ENCODE measurements around the gene SNAPIN.
"Not testable (repeated sequence)": the region's sequence is repeated elsewhere in the genome, so short reads cannot be mapped to it uniquely, and the experiment has no call there.

SNAPIN gene

DNA sequence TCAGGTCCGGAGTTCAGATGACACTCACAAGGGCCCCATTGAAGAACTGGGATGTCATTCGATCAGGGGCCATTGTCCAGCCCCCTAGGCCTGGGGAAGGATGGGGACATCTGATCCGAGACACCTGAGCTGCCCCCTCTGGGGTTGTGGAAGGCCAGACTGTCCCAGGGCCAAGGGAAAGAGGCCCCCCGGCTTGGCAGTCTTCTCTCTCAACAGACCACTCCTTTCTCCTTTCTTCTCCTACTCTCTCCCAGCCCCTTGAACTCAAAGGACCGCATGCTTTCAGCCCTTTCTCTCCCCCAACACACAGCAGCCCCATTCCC is 29.2 kb upstream of the SNAPIN start:
- H3K4me1 ChIP-seq (ENCODE audit: control insufficient read depth, insufficient read depth, low read length): peaks cover 24% of the 10 kb centered on the region
- no peak overlapping the region for H3K27ac ChIP-seq (ENCODE audit: low read depth, low read length)
- H3K27me3 ChIP-seq (ENCODE audit: control insufficient read depth, insufficient read depth, low read length): no peaks in the 10 kb centered on the region
- no peaks in the 10 kb centered on the region for H3K36me3 ChIP-seq (ENCODE audit: control insufficient read depth, insufficient read depth, low read length)
- H3K4me3 ChIP-seq (ENCODE audit: low read length): no peak overlapping the region
- no peak overlapping the region for H3K9ac ChIP-seq (ENCODE audit: low read length)

DNA sequence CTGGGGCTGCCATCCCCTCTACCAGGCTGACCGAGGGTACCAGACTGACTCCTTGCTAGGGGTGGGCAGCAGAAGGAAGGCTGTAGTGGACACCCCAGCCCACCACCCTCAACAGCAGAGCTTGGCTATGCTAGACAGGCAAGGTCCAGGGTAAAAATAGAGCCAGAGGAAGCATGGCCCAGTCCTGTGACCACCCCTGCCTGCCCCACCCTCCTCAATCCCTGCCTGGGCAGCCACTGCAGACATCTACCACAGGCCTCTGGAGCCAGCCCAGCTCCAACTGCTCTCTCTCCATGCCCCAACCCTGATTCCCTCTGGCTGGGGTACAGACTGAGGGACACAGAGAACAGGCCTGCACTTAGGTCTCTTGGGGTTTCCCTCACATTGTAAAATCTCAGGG is 28.5 kb upstream of the SNAPIN start:
- Histone ChIP-seq H3K4me1 (ENCODE audit: control insufficient read depth, insufficient read depth, low read length) (peaks cover 21% of the 10 kb centered on the region), H3K27ac (ENCODE audit: low read depth, low read length) (no peak overlapping the region), H3K4me3 (ENCODE audit: low read length) (no peak overlapping the region), H3K9ac (ENCODE audit: low read length) (no peak overlapping the region), H3K36me3 (ENCODE audit: control insufficient read depth, insufficient read depth, low read length) (no peaks in the 10 kb centered on the region), H3K27me3 (ENCODE audit: control insufficient read depth, insufficient read depth, low read length) (no peaks in the 10 kb centered on the region)

DNA sequence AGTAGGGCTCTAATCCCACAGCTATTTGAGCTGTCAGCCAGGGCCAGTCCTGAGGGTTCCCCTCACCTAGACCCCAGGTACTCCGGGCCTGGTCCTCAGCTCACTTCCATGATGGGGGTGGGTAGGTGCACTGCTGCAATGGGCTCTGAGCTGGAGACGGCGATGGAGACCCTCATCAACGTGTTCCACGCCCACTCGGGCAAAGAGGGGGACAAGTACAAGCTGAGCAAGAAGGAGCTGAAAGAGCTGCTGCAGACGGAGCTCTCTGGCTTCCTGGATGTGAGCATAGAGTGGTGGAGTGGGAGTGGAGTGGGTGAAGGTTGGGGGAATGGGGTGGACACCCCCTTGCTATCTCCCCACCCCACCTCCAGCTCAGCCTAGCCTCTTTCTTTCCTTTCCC is 28.1 kb upstream of the SNAPIN start:
- H3K27ac ChIP-seq (ENCODE audit: low read depth, low read length): no peak overlapping the region
- H3K27me3 ChIP-seq (ENCODE audit: control insufficient read depth, insufficient read depth, low read length): no peaks in the 10 kb centered on the region
- H3K36me3 ChIP-seq (ENCODE audit: control insufficient read depth, insufficient read depth, low read length): no peaks in the 10 kb centered on the region
- H3K4me3 ChIP-seq (ENCODE audit: low read length): no peak overlapping the region
- H3K9ac ChIP-seq (ENCODE audit: low read length): no peak overlapping the region
- H3K4me1 ChIP-seq (ENCODE audit: control insufficient read depth, insufficient read depth, low read length): peaks cover 17% of the 10 kb centered on the region

DNA sequence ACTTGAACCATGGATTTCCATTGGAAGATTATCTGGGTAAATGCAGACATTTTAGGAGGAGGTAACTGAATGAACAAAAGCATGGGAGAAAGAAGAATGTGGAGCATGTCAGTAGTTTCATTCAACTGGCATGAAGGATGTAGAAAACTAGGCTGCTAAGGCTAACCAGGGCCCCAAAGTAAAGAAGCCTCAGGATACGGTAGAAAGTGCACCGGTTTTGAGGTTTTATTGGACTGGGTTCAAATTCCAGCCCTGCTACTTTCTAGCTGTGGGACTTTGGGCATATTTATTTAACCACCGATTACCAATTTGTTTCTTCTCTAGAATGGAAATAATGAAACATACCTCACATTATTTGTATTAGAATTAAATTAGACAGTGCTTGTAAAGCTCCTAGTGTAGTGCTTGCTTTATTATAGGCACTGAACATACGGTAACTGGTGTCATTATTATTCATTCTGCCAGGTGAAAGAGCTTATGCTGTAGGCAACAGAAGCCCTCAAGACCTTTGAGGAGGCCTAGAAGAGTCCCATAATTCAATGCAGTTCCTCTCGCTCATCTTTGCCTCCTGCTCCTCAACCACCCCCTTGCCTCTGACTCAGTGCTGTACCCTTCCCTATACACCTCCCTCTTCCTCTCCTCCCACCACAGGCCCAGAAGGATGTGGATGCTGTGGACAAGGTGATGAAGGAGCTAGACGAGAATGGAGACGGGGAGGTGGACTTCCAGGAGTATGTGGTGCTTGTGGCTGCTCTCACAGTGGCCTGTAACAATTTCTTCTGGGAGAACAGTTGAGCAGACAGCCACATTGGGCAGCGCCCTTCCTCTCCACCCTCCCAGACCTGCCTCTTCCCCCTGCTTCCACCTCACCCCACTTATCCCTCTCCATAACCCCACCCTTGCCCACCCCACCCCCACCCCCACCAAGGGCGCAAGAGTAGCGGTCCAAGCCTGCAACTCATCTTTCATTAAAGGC is 27.2 kb upstream of the SNAPIN start:
- Histone ChIP-seq H3K27ac (ENCODE audit: low read depth, low read length) (no peak overlapping the region), H3K4me3 (ENCODE audit: low read length) (no peak overlapping the region), H3K9ac (ENCODE audit: low read length) (no peak overlapping the region), H3K36me3 (ENCODE audit: control insufficient read depth, insufficient read depth, low read length) (no peaks in the 10 kb centered on the region), H3K4me1 (ENCODE audit: control insufficient read depth, insufficient read depth, low read length) (peaks cover 14% of the 10 kb centered on the region), H3K27me3 (ENCODE audit: control insufficient read depth, insufficient read depth, low read length) (no peaks in the 10 kb centered on the region)

DNA sequence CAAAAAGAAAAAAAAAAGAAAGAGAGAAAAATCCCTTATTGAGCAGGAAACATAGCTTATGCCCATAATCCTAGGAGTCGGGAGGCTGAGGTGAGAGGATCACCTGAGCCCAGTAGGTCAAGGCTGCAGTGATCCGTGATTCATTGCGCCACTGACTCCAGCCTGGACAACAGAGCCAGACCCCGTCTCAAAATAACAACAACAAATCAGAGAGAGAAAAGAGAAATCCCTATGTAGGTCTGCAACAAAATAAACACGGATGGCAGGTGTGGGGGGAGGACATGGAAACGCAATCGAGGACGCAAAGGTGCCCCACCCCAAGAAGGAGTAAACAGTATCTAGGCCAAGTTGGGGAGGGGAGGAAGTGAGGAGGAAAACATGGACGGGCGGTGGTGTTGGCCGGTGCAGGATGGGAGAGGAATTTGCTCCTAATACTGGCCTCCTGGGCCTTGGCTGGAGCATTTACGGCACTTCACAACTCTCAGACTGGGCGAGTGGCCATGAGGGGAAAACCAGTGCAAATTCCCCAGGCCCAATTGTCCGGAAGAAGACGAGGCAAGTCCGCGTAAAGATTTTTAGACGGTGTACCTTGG is 25.2 kb upstream of the SNAPIN start:
- H3K4me1 ChIP-seq (ENCODE audit: control insufficient read depth, insufficient read depth, low read length): peaks cover 12% of the 10 kb centered on the region
- no peaks in the 10 kb centered on the region for H3K27me3 ChIP-seq (ENCODE audit: control insufficient read depth, insufficient read depth, low read length)
- peaks cover 13% of the 10 kb centered on the region for H3K36me3 ChIP-seq (ENCODE audit: control insufficient read depth, insufficient read depth, low read length)
- H3K9ac ChIP-seq (ENCODE audit: low read length): peak overlapping the region; percentile 8
- peak overlapping the region; percentile 61 for H3K4me3 ChIP-seq (ENCODE audit: low read length)
- peak overlapping the region; percentile 100 for H3K27ac ChIP-seq (ENCODE audit: low read depth, low read length)

DNA sequence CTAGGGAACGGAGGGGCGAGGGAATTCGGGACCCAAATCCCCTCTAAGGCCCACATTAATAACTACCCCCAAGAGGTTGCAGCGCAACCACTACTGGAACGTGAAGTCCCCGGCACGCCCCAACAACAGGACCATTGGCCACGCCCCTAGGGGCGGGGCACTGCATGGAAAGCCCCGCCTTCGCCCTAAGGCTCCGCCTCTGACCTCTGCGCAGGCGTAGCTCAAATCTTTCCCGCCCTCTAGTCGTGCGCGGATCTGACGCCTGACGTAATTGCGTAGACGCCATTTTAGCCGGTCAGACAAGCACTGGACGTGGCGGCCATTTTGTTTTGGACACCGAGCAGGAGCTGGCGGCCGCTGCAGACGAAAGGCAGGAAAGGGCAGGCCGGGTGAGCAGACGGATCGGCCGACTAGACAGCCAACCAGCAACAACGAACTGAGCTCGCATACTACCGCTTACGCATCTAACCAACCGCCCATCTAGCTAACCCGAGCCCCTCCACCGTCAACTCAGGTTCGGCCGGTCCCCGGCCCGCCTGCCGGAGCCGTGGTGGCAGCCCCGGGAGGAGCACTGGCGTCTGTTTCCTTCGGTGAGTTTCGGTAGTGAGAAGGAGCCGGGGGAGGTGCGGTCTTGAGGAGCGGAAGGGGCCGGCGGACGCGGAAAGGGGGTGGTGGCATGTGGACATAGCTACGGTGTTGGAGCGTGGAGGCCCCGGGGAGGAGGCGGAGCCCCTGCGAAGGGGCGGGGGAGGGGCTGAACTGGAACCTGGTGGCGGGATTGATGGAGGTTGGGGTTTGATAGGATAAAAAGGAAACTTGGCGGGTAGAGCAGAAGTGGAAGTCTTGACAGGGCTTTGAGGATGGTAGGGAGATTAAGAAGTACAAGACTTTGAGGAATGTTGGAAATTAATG is 24.5 kb upstream of the SNAPIN start, which contains the start of gene CHTOP:
TSS of gene CHTOP (plus strand) at position 313 of the 912 bp plus-strand sequence. CDS start 2,523 bp downstream, outside the sequence.
- H3K4me1 ChIP-seq (ENCODE audit: control insufficient read depth, insufficient read depth, low read length): peaks cover 12% of the 10 kb centered on the region
- peak within 1 kb of the TSS; percentile 100 for H3K27ac ChIP-seq (ENCODE audit: low read depth, low read length)
- H3K4me3 ChIP-seq (ENCODE audit: low read length): peak within 1 kb of the TSS; percentile 95
- no peaks in the 10 kb centered on the region for H3K27me3 ChIP-seq (ENCODE audit: control insufficient read depth, insufficient read depth, low read length)
- peak within 1 kb of the TSS; percentile 98 for H3K9ac ChIP-seq (ENCODE audit: low read length)
- H3K36me3 ChIP-seq (ENCODE audit: control insufficient read depth, insufficient read depth, low read length): peaks cover 17% of the 10 kb centered on the region

DNA sequence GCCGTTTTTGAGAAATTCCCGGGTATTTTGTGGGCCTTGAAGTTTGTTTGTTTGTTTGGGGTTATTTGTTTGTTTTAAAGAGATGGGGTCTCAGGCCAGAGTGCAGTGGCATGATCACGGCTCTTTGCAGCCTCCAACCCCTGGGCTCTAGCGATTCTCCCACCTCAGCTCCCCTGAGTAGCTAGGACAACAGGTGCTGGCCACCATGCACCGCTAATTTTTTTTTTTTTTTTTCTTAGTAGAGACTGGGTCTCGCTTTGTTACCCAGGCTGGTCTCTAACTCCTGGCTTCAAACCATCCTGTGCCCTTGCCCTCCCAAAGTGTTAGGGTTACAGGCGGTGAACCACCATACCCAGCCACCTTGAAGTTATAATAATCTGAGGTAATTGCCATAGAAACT is 22.6 kb upstream of the SNAPIN start:
- peaks cover 27% of the 10 kb centered on the region for H3K36me3 ChIP-seq (ENCODE audit: control insufficient read depth, insufficient read depth, low read length)
- no peak overlapping the region for H3K4me3 ChIP-seq (ENCODE audit: low read length)
- H3K27me3 ChIP-seq (ENCODE audit: control insufficient read depth, insufficient read depth, low read length): no peaks in the 10 kb centered on the region
- peaks cover 12% of the 10 kb centered on the region for H3K4me1 ChIP-seq (ENCODE audit: control insufficient read depth, insufficient read depth, low read length)
- no peak overlapping the region for H3K9ac ChIP-seq (ENCODE audit: low read length)
- no peak overlapping the region for H3K27ac ChIP-seq (ENCODE audit: low read depth, low read length)

DNA sequence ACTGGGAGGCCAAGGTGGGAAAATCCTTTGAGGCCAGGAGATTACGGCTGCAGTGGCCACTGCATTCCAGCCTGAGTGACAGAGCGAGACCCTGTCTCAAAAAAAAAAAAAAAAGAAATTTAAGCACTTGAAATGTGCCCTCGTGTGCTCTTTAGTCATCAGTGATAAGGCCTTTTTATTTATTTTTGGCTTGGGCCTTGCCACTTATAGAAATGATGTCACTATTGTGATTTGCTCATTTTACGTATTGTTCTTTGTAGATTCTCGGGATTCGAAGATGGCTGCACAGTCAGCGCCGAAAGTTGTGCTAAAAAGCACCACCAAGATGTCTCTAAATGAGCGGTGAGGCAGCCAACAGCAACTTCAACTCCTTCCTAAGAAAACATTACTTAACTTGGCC is 22.2 kb upstream of the SNAPIN start:
- no peak overlapping the region for H3K27ac ChIP-seq (ENCODE audit: low read depth, low read length)
- H3K36me3 ChIP-seq (ENCODE audit: control insufficient read depth, insufficient read depth, low read length): peaks cover 29% of the 10 kb centered on the region
- no peak overlapping the region for H3K9ac ChIP-seq (ENCODE audit: low read length)
- no peaks in the 10 kb centered on the region for H3K27me3 ChIP-seq (ENCODE audit: control insufficient read depth, insufficient read depth, low read length)
- peaks cover 12% of the 10 kb centered on the region for H3K4me1 ChIP-seq (ENCODE audit: control insufficient read depth, insufficient read depth, low read length)
- H3K4me3 ChIP-seq (ENCODE audit: low read length): no peak overlapping the region

DNA sequence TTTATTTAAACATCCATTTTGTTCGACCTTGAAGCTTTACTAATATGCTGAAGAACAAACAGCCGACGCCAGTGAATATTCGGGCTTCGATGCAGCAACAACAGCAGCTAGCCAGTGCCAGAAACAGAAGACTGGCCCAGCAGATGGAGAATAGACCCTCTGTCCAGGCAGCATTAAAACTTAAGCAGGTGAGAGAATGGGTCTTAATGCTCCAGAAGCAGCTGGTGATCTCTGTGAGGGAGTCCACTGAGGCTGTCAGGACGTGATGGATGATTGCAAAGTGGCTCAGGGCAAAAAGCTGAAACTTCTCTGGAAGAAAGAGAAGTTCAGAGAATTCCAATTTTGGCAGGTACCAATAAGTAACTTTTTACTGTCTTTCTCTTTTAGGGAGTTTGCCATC is 20.2 kb upstream of the SNAPIN start:
- Histone ChIP-seq H3K27me3 (ENCODE audit: control insufficient read depth, insufficient read depth, low read length) (no peaks in the 10 kb centered on the region), H3K4me3 (ENCODE audit: low read length) (no peak overlapping the region), H3K9ac (ENCODE audit: low read length) (no peak overlapping the region), H3K27ac (ENCODE audit: low read depth, low read length) (no peak overlapping the region), H3K4me1 (ENCODE audit: control insufficient read depth, insufficient read depth, low read length) (peaks cover 10% of the 10 kb centered on the region), H3K36me3 (ENCODE audit: control insufficient read depth, insufficient read depth, low read length) (peaks cover 45% of the 10 kb centered on the region)

DNA sequence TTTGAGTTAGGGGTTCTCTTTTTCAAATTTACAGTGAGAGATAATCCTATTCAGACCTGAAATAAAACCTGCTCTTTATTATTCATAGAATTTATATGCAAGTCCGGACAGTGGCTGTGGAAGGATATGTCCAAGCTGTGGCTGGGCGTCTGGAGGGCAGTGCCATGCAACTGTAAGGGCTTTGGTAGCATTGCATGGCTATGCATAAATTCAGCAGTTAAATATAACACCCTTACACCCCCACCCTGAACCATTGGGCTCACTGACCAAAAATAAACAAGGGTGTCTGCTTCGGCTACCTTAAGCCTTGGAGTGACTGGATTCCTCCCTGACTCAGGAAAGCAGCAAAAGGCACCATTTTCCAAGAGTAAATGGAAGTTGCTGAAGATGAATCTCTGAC is 19.2 kb upstream of the SNAPIN start:
- Histone ChIP-seq H3K9ac (ENCODE audit: low read length) (no peak overlapping the region), H3K4me1 (ENCODE audit: control insufficient read depth, insufficient read depth, low read length) (peaks cover 8% of the 10 kb centered on the region), H3K36me3 (ENCODE audit: control insufficient read depth, insufficient read depth, low read length) (peaks cover 53% of the 10 kb centered on the region), H3K27me3 (ENCODE audit: control insufficient read depth, insufficient read depth, low read length) (no peaks in the 10 kb centered on the region), H3K27ac (ENCODE audit: low read depth, low read length) (no peak overlapping the region), H3K4me3 (ENCODE audit: low read length) (no peak overlapping the region)

DNA sequence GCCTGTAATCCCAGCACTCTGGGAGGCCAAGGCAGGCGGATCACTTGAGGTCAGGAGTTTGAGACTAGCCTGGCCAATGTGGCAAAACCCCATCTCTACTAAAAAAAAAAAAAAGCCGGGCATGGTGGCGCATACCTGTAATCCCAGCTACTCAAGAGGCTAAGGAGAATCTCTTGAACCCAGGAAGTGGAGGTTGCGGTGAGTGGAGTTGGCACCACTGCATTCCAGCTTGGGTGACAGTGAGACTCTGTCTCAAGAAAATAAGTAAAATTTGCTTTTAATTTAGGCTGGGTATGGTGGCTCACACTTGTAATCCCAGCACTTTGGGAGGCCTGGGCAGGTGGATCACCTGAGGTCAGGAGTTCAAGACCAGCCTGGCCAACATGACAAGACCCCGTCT is 18.3 kb upstream of the SNAPIN start:
- not testable (repeated sequence) for H3K4me3 ChIP-seq (ENCODE audit: low read length); H3K4me1 ChIP-seq (ENCODE audit: control insufficient read depth, insufficient read depth, low read length); H3K9ac ChIP-seq (ENCODE audit: low read length); H3K27me3 ChIP-seq (ENCODE audit: control insufficient read depth, insufficient read depth, low read length); H3K27ac ChIP-seq (ENCODE audit: low read depth, low read length)
- H3K36me3 ChIP-seq (ENCODE audit: control insufficient read depth, insufficient read depth, low read length): peaks cover 59% of the 10 kb centered on the region

DNA sequence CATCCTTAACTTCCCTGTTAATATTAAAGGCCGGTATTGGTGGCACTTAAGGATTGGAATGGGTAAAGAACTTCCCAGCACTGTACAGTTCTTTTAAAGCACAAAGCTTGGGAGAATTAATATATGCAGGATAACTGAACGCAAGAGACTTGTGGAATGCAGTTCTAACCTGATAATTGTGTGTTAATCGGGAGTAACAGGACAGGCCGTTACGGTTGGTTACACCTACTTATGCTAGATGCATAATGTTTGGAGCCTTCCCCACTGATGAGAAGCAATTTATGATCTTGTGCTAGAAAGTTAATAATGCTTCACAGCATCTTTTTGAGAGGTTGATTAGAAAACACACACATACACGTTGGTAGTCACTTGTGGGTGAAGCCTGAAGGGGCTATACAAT is 17.6 kb upstream of the SNAPIN start:
- no peak overlapping the region for H3K27ac ChIP-seq (ENCODE audit: low read depth, low read length)
- H3K36me3 ChIP-seq (ENCODE audit: control insufficient read depth, insufficient read depth, low read length): peaks cover 65% of the 10 kb centered on the region
- peaks cover 6% of the 10 kb centered on the region for H3K4me1 ChIP-seq (ENCODE audit: control insufficient read depth, insufficient read depth, low read length)
- no peak overlapping the region for H3K9ac ChIP-seq (ENCODE audit: low read length)
- H3K27me3 ChIP-seq (ENCODE audit: control insufficient read depth, insufficient read depth, low read length): no peaks in the 10 kb centered on the region
- no peak overlapping the region for H3K4me3 ChIP-seq (ENCODE audit: low read length)
